ENCODE measurements around the gene ZFP62.

Gene ZFP62

DNA sequence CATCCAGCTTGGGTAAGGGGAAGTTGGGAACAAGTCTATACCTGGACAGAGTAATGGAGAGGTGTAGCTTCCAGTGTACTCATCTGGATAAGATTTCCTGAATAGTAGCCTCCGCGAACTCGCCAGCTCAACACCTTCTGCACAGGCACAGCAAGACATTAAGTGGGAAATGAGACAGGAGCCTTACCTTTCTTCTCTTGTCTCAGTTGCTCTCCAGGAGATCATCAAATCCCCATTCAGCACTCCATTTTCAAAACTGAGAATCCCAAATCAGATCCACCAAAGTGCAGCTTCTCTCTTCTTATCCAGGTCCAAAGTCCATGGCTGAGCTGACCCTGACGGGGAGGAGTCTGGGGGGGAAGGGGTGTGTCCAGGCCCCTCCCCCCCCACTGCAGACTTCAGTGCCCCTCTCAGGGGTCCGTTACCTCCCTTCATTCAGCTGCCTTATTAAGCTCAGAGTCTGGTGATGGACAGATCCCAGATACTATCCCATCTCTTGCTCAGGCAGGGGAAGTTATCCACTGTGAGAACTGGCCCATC, 52.5 kb downstream of the ZFP62 start:
- no peak for DNase-seq

DNA sequence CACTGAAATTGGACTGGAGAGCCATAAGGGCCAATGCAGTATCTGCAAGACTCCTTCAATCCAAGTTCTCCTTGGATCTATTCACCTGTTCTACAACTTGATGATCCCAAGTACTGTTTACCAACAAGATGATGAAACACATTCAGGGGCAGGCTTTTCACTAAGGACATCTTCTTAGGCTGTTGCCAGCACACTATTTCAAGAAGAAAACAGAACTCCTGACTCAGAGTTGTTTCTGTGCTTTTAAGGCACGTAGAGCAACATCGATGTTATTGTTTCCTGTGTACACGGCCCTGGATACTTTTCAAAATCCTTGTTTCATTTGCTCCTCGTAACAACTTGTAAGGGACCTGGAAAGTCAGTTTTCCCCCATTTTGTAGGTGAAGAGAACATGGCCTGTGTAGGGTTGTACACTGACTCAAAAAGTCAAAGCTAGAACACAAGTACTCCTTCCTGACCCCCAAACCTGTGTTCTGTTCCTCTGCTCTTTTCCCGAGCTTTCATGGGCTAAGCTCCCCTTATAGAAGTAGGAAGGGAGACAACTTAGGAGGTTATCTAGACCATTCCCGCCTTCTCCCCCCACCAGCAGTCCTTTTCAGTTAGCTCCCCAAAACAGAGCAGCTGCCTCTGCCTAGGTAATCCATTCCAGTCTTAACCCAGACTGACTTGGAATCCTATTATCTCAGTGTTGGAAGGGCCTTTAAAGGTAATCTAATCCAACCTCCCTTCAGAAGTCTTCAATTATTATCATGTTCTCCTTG, 53.2 kb downstream of the ZFP62 start:
- DNase-seq = no peak

DNA sequence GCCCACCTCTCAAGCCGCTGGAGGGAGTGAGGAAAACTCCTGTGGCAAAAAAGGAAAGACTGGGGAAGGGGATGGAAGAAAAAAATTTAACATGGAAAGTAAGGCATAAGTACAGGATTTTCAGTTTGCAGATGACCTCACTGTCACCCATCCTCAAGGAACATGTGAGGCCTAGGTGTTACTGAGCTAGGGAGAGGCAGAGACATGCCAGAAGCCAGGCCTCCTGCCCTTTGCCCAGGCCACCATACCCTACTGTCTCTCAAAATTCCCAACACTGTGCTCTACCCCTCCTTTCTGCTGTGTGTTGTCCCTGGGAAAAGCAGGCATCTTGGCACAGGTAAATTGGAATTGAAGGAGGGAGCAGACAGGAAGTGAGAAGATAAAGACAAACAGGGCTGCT, 54.0 kb downstream of the ZFP62 start:
- no peak for DNase-seq

DNA sequence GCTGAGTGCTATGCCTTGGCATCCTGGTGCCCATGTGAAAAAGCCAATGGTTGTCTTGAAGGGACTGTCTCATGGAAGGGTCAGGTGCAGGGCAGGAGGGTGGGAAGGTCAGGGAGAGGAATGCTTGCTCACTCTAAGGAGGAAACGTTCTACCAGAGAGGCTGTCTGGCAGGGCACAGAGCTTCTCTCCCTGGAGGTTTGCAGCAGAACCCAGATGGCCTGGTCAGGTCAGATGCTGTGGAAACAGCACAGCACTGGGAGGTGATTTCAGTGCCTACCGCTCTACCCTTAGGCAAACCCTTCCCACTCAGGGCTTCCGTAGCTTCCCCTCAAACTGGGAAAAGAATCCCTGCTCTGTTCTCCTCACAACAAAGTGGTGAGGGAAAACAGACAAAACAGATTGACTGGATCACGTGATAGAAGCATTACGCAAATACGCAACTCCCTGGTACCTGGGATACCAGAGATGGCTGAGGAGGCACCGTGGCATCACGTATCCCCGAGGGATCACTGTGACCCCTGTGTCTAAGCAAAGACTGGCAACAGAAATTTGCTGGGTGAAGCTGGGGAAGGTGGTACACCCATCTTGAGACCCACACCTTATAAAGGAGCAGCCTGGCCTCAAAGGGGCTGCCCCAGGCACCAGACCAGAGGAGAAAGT, 54.6 kb downstream of the ZFP62 start:
- peak; percentile 54 for DNase-seq

DNA sequence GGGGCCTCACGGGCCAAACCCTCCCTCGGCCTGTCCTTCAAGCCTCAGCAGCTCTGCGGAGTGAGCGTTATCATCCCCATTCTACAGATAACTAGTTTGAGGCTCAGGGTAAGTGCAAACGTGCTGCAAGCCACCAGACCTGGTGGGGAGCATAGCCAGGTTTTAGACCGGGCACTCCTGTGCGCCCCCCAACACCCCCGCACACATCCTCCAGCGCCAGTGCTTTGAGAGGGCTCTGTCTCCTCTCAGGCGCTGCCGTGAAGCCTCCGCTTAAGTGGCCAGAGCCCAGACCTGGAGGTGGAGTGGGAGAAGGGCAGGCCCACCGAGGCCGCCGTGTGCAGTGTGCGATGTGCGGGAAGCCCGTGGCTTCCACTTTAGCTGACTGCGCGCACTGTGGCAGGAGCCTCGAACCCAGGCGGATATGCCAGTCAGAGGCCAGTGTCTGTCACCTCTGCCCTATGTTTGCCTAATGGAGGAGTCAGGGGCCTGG, 56.9 kb downstream of the ZFP62 start:
- DNase-seq = no peak

DNA sequence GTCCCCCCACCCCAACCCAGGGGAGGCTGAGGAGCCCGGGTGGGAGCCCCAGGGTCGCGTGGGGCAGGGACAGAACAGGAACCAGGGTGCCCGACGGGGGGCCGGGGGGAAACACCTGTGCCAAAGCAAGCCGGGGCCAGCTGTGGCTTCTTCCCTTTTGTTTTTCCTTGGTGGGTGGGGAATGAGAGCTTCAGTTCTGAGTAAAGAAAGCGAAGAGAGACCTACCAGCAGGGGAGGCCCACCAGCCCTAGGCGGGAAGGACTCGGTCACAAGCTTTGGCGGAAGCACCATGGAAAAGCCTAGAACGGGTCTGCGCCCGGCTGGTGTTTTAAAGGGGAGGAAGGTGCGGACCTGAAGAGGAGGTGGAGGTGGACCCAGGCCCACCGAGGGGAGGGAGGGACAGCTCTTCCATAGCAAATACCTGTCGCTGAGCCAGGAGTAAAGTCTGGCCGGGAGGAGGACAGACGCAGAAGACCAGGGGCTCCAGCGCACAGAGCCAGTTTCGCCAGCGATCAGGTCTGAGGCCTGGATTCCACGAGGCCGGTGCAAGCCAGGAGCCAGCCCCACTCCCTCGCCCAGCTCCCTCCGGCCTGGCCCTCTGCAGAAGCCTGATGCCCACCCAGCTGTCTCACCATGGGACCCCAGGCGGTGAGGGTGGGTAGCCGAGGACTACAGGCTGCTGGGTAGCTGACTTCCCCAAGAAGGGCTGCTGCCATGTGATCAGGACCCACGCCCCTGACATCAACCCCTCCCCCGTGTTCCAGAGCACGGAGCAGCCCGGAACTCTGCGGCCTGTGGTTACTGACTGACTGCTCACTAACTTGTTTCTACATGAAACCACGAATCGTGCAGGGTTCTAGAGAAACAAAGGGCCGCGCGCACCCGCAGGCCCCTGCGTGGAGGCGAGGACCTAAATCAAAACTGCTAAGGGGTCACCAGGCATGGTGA, 57.6 kb downstream of the ZFP62 start:
- DNase-seq = peak; percentile 96

DNA sequence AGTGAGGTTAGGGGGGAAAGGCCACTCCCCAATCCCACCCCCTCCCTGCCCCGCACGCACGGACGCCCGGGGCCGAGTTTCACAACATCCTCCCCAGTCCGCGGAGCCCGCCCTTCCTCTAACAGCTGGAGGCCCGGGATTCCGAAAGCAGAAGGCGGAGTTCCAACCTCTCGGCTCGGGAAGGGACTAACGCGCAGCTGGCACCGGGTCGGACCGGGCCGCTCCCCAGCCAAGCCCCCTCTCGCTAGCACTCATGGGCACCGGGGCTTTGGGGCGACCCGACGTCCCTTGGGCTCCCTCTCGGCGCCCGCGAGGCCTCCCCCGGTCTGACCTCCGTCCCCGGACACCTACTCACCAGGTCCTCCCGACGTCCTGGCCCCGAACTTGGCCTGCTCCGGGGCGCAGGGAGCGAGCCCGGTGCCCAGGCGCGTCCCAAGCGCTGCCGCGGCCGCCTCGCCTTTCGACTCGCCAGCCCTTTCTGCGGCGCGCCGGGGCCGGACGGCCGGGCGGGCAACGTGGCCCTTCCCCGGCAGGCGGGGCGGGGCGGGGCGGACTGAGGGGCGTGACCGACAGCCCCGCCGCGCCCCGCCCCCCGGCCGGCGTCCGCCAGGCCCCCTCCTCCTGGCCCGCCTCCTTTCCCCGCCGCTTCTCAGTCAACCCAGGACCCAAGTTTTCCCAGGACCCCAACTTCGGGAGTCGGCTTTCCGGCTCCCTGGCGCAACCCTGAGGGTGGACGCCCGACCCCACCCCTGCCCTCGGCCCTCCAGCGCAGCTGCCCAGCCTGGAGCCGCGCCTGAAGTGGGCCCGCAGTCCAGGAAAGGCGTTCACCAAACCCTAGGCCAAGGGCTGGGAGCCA, 58.5 kb downstream of the ZFP62 start, which contains the start of gene MGAT1:
Gene MGAT1 (minus strand): TSS at position 482 of the 856 bp plus-strand sequence. CDS start 9,835 bp downstream, outside the sequence.
- DNase-seq = peak; percentile 74

DNA sequence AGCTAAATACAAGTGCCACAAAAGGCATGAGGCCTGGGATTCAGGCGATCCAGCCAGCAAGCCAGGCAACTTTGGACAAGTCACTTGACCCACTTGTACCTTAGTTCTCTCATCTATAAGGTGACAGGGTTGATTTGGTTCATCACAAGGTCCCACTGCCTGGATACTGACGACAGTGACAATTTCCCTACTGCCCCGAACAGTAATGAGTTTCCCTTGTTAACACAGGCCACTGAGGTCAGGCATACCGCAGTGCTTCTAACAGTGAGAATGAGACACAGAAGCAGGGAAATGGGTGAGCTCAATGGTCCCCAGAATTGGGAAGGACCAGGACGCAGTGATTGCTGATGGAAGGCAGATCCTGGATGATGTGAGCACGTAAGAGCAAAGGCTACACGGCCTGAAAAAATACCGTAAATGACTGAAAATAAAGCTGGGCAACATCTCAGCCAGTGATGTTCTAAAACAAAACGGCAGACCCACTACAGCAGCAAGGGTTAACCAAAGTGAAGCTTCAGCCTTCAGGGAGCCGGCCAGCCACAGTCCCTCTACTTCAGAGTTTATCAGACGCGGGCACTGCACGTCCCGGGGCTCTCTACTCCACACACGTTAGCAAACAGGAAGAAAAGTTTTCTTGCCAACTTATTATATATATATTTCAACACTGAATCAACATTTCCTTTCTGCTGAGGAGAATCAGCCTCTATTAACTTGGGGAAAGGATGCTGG, 59.3 kb downstream of the ZFP62 start:
- DNase-seq = no peak

DNA sequence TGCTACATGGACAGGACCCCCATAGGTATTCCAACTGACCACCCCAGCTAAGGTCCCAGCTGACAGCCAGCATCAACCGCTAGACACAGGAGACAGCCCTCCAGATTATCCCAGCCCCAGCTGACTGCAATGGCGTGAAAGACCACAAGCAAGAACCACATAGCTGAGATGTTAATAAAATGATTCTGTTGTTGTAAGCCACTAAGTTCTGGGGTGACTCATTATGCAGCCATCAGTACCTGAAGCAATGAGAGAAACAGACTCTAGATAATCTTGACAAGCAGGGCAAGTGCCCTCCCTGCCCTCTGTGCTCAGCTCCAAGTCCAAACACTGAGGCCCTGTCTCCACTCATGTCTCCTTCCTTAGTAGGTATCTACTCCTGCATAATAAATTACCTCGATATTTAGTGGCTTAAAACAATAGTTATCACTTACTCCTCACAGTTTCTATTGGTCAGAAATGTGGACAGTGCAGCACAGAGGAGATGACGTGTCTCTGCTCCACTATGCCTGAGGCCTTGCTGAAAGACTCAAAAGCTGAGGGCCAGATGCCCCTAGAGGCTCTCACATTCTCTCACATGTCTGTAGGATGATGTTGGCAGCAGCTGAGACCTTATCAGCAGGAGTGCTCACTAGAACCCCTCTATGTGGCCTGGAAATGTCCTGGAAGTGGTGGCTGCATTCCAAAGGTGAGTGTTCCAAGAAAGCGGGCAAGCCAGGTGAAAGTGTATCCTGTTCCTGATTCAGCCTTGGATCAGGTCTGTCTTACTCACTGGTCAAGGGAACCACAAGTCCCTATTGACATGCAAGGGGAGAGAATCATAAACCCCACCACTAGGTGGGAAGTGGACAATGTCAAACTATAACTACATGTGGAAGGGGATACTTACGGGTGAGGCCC, 60.9 kb downstream of the ZFP62 start:
- peak; percentile 27 for DNase-seq

DNA sequence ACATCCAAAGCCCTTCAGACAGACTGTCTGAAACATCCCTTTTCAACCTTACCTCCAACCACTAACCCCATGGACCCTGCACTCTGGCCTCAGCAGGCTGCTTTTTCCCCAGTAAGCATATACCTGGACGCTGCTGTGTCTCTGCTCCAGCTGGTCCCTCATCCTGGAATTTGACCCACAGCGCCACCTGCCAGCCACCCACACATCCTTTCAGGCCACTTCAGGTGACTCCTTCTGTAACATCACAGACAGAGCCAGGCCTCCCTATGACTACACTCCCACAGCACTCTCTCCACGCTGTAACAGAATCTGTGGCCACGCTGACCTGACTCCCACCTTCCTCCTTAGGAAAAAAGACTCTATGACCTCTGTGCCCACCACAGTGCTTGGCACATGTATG, 61.9 kb downstream of the ZFP62 start:
- DNase-seq = no peak

DNA sequence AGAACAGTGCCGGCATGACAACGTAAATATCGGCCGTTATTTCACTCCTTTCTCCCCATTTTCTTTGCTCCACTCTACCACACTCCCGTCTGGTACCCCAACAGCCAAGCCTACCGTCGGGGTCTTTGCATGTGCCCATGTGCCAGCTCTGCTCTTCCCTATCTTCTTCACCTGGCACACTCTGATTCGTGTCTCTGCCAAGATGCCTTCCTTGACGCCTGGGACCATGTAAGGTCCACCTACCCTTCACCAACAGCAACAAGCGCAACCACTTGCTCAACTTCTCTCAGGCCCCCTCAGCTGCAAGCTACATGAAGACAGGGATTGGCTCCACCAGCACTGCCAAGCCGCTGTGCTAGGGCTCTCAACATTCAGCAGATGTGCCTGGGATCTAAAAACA, 62.9 kb downstream of the ZFP62 start:
- no peak for DNase-seq

All from MV-4-11 (cell line).